ENCODE data around the gene ZCRB1. TPM values are rescaled to one million over a fixed set of nuclear protein-coding genes. Genes with fewer than 3 reads are reported as not detected.
"Not testable (repeated sequence)": the region's sequence is repeated elsewhere in the genome, so short reads cannot be mapped to it uniquely, and the experiment has no call there.

Gene ZCRB1
- total RNA-seq, 1 donor from 2014 or later: 15.0 TPM

DNA sequence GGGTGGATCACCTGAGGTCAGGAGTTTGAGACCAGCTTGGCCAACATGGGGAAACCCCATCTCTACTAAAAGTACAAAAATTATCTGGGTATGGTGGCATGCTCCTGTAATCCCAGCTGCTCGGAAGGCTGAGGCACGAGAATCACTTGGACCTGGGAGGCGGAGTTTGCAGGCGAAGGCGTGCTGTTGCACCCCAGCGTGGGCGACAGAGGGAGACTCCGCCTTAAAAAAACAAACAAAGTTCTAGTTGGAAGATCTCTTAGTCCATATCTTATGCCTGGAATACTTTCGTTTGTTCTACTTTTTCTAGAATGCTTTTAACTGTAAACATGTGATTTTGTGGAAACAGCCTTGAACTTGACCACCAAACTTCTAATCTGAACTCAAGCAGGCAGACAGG is 38.8 kb upstream of the ZCRB1 start:
- TF ChIP-seq, protein P1, sequence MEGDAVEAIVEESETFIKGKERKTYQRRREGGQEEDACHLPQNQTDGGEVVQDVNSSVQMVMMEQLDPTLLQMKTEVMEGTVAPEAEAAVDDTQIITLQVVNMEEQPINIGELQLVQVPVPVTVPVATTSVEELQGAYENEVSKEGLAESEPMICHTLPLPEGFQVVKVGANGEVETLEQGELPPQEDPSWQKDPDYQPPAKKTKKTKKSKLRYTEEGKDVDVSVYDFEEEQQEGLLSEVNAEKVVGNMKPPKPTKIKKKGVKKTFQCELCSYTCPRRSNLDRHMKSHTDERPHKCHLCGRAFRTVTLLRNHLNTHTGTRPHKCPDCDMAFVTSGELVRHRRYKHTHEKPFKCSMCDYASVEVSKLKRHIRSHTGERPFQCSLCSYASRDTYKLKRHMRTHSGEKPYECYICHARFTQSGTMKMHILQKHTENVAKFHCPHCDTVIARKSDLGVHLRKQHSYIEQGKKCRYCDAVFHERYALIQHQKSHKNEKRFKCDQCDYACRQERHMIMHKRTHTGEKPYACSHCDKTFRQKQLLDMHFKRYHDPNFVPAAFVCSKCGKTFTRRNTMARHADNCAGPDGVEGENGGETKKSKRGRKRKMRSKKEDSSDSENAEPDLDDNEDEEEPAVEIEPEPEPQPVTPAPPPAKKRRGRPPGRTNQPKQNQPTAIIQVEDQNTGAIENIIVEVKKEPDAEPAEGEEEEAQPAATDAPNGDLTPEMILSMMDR (IDR thresholded peaks at IDR 0.05; ENCODE audit: insufficient read depth, low read length, severe bottlenecking): no peak
- FAIRE-seq (no peak), DNase-seq (ENCODE audit: low read depth) (no peak)
- Histone ChIP-seq H3K4me3 (ENCODE audit: low read depth, low read length) (no peak overlapping the region), H3K27me3 (ENCODE audit: control insufficient read depth, insufficient read depth, low read length) (no peaks in the 10 kb centered on the region), H3K36me3 (ENCODE audit: control insufficient read depth, insufficient read depth, low read length) (no peaks in the 10 kb centered on the region)

DNA sequence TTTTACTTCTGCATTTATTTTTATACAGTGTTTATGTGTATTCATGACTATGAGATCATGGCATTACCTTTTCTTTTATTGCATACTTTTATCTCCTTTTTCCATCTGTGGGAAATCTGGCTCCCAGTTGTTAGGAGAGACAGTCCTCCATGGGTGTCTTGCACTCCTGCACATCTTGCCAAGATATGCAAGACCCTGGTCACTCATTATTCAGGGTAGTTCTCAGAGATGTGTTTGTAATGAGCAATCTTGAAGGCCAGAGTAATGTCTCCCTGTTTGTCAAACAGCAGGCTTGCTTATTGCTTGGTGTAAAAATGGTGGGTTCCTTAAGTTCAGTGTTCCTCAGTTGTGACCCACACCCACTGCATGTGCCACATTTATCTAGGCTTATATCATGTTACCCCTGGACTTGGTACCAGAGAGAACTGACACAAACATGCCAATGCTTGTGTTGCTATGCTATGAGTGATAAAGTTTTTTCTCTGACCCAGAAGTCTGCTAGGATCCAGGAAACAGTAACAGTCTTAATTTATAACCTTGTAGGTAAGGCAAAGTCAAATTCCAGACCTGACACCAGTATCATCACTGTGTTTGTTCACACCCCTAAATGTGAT is 36.9 kb upstream of the ZCRB1 start:
- FAIRE-seq: no peak
- TF ChIP-seq, protein P1 (IDR thresholded peaks at IDR 0.05; ENCODE audit: insufficient read depth, low read length, severe bottlenecking): no peak
- peak; percentile 51 for DNase-seq (ENCODE audit: low read depth)
- Histone ChIP-seq H3K27me3 (ENCODE audit: control insufficient read depth, insufficient read depth, low read length) (no peaks in the 10 kb centered on the region), H3K4me3 (ENCODE audit: low read depth, low read length) (no peak overlapping the region), H3K36me3 (ENCODE audit: control insufficient read depth, insufficient read depth, low read length) (peaks cover 1% of the 10 kb centered on the region)

DNA sequence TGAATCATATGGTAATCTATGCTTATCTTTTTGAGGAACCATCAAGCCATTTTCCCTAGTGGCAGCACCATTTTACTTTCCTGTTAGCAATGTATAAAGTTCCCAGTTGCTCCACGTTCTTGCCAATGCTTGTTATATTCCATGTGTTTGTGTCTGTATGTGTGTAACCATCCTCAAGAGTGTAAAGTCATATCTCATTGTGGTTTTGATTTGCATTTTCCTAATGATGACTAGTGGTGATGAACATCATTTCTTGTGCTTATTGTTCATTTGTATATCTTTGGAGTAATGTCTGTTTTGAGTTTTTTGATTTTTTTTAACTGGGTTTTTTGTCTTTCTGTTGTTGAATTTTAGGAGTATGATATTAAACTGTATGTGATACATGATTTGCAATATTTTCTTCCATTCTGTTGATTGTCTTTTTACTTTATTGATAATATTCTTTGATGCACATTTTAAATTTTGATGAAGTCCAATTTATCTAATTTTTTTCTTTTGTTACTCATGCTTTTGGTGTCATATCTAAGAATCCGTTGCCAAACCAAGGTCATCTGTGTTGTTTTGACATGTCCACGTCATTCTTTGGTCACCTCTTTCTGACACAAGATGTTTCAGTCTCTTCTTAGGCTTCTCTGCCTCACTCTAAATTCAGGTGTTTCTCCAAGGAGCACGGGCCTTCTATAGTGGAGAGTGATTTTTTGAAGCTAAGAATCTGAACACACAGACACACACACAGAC is 36.2 kb upstream of the ZCRB1 start:
- Histone ChIP-seq H3K4me3 (ENCODE audit: low read depth, low read length) (no peak overlapping the region), H3K27me3 (ENCODE audit: control insufficient read depth, insufficient read depth, low read length) (no peaks in the 10 kb centered on the region), H3K36me3 (ENCODE audit: control insufficient read depth, insufficient read depth, low read length) (peaks cover 1% of the 10 kb centered on the region)
- TF ChIP-seq, protein P1 (IDR thresholded peaks at IDR 0.05; ENCODE audit: insufficient read depth, low read length, severe bottlenecking): no peak
- DNase-seq (ENCODE audit: low read depth) (peak; percentile 24), FAIRE-seq (no peak)

DNA sequence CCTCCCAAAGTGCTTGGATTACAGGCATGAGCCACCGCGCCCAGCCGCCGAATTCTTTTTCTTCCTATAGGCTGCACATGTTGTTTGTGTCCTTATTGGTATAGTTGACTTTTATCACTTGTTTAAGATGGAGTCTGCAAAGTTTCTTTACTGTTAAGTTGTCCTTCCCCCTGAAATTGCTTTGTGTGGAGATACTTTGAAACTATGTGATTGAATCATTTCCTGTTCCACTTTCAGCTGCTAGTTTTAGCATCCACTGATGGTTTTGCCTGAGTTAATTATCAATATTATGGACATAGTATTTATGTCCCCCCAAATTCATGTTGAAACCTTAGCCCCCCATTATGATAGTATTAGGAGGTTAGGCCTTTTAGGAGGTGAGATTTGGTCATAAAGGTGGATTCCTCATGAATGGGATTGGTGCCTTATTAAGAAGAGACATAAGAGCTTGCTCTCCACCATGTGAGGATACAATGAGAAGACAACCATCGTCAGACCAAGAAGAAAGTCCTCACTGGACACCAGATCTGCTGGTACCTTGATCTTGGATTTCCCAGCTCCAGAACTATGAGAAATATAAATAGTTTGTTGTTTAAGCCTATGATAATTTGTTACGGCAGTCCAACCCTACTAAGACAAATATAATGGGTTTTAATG is 35.0 kb upstream of the ZCRB1 start:
- FAIRE-seq (no peak), DNase-seq (ENCODE audit: low read depth) (no peak)
- H3K4me3 ChIP-seq (ENCODE audit: low read depth, low read length): no peak overlapping the region
- TF ChIP-seq, protein P1 (IDR thresholded peaks at IDR 0.05; ENCODE audit: insufficient read depth, low read length, severe bottlenecking): no peak
- H3K27me3 ChIP-seq (ENCODE audit: control insufficient read depth, insufficient read depth, low read length): no peaks in the 10 kb centered on the region
- peaks cover 1% of the 10 kb centered on the region for H3K36me3 ChIP-seq (ENCODE audit: control insufficient read depth, insufficient read depth, low read length)

DNA sequence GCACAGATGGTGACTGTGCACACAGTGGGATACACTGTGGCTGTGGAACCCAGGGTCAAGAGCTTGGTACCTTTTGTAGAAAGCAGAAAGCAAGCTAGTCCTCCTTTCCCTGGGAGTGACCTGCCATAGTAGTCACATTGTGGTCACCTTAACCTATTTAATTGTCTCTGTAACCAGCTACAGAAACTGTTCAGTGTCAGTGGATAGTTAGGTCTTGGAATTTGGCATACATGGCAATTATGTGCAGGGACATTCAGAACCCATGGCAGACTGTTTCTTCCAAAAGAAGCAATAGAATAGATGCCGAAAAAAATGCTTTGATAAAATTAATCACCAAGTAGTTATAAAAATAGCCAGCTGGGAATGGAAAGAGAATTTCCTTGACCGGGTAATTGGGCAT is 30.4 kb upstream of the ZCRB1 start:
- Histone ChIP-seq H3K36me3 (ENCODE audit: control insufficient read depth, insufficient read depth, low read length) (peaks cover 1% of the 10 kb centered on the region), H3K27me3 (ENCODE audit: control insufficient read depth, insufficient read depth, low read length) (no peaks in the 10 kb centered on the region), H3K4me3 (ENCODE audit: low read depth, low read length) (no peak overlapping the region)
- DNase-seq (ENCODE audit: low read depth): no peak
- FAIRE-seq: no peak
- TF ChIP-seq, protein P1 (IDR thresholded peaks at IDR 0.05; ENCODE audit: insufficient read depth, low read length, severe bottlenecking): no peak

DNA sequence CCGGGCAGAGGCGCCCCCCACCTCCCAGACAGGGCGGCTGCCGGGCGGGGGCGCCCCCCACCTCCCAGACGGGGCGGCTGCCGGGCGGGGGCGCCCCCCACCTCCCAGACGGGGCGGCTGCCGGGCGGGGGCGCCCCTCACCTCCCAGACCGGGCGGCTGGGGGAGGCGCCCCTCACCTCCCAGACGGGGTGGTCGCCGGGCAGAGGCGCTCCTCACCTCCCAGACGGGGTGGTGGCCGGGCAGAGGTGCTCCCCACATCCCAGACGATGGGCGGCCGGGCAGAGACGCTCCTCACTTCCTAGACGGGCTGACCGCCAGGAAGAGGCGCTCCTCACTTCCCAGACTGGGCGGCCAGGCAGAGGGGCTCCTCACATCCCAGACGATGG is 24.1 kb upstream of the ZCRB1 start:
- not testable (repeated sequence) for H3K36me3 ChIP-seq (ENCODE audit: control insufficient read depth, insufficient read depth, low read length); DNase-seq (ENCODE audit: low read depth); FAIRE-seq; H3K27me3 ChIP-seq (ENCODE audit: control insufficient read depth, insufficient read depth, low read length); H3K4me3 ChIP-seq (ENCODE audit: low read depth, low read length)

DNA sequence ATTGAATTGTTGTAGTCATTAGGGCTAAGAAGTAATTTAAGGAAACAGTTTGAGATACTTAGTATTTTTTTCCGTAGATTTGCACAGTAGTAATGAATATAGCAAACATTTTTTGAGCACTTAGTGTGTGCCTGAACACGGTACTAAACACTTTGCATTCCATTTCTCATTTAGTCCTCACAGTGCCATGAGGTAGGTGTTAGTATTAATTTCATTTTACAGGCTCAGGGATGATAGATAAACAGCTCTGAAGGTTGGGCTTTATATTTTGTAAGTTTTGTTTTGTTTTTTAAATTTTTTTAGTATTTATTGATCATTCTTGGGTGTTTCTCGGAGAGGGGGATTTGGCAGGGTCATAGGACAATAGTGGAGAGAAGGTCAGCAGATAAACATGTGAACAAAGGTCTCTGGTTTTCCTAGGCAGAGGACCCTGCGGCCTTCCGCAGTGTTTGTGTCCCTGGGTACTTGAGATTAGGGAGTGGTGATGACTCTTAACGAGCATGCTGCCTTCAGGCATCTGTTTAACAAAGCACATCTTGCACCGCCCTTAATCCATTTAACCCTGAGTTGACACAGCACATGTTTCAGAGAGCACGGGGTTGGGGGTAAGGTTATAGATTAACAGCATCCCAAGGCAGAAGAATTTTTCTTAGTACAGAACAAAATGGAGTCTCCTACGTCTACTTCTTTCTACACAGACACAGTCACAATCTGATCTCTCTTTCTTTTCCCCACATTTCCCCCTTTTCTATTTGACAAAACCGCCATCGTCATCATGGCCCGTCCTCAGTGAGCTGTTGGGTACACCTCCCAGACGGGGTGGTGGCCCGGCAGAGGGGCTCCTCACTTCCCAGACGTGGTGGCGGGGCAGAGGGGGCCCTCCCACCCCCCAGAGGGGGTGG is 23.5 kb upstream of the ZCRB1 start:
- not testable (repeated sequence) for FAIRE-seq; DNase-seq (ENCODE audit: low read depth); H3K27me3 ChIP-seq (ENCODE audit: control insufficient read depth, insufficient read depth, low read length); H3K36me3 ChIP-seq (ENCODE audit: control insufficient read depth, insufficient read depth, low read length); H3K4me3 ChIP-seq (ENCODE audit: low read depth, low read length)
